HG02610 (cell line): ENCODE results near the gene CRYBG3.

Source experiments
- ATAC-seq: cut with Tn5 transposase; IDR thresholded peaks from one replicate; pipeline ENCODE4 v1.9.1; 2021; ENCODE audit warnings: mild to moderate bottlenecking, moderate library complexity; ENCODE audit not compliant: unreplicated experiment

CRYBG3 gene

GRCh38 chr3:97939401-97939800 lies 117.6 kb downstream of the CRYBG3 start:
- ATAC-seq = no peak

GRCh38 chr3:97940034-97940433 lies 118.2 kb downstream of the CRYBG3 start:
- no peak for ATAC-seq

- no peak for ATAC-seq
These were observed 121.2 kb downstream of the CRYBG3 start for GRCh38 chr3:97942801-97943546.

- no peak for ATAC-seq
These were observed 126.7 kb downstream of the CRYBG3 start for GRCh38 chr3:97948351-97949109.

- ATAC-seq = no peak
These were observed 127.3 kb downstream of the CRYBG3 start for GRCh38 chr3:97949110-97949485.

- no peak for ATAC-seq
These were observed 127.9 kb downstream of the CRYBG3 start for GRCh38 chr3:97949743-97950142.

- ATAC-seq = no peak
These were observed 128.5 kb downstream of the CRYBG3 start for GRCh38 chr3:97950360-97950759.

- no peak for ATAC-seq
These were observed 130.5 kb downstream of the CRYBG3 start for GRCh38 chr3:97952280-97952679.

- no peak for ATAC-seq
These were observed 131.1 kb downstream of the CRYBG3 start for GRCh38 chr3:97952872-97953271.

GRCh38 chr3:97954228-97954827 lies 132.5 kb downstream of the CRYBG3 start:
- no peak for ATAC-seq

GRCh38 chr3:97956051-97956450 lies 134.2 kb downstream of the CRYBG3 start:
- no peak for ATAC-seq

GRCh38 chr3:97957617-97958311 lies 136.0 kb downstream of the CRYBG3 start:
- no peak for ATAC-seq

GRCh38 chr3:97958396-97958795 lies 136.6 kb downstream of the CRYBG3 start:
- no peak for ATAC-seq

- ATAC-seq = no peak
These were observed 137.0 kb downstream of the CRYBG3 start for GRCh38 chr3:97958796-97959195.

GRCh38 chr3:97959872-97960271 lies 138.1 kb downstream of the CRYBG3 start:
- ATAC-seq = no peak

GRCh38 chr3:97960551-97960950 lies 138.7 kb downstream of the CRYBG3 start:
- ATAC-seq = no peak

- ATAC-seq = no peak
These were observed 139.4 kb downstream of the CRYBG3 start for GRCh38 chr3:97960993-97961766.

GRCh38 chr3:97967966-97968365 lies 146.2 kb downstream of the CRYBG3 start:
- no peak for ATAC-seq

- ATAC-seq = no peak
These were observed 146.6 kb downstream of the CRYBG3 start for GRCh38 chr3:97968376-97968775.

GRCh38 chr3:97969541-97969940 lies 147.7 kb downstream of the CRYBG3 start:
- no peak for ATAC-seq

- no peak for ATAC-seq
These were observed 148.3 kb downstream of the CRYBG3 start for GRCh38 chr3:97970156-97970555.
